H1 (cell line): Measurements from ENCODE around the gene MEX3C.

Experiments
- CREB1 ChIP-seq: IDR thresholded peaks from 2 replicates; pipeline ENCODE4 v1.6.1; 2012; ENCODE audit warnings: inconsistent platforms
- MAFK ChIP-seq: IDR thresholded peaks from 2 replicates; pipeline ENCODE4 v1.6.1; 2012; ENCODE audit warnings: low read depth, mild to moderate bottlenecking, improper control_type of control experiment, low read length
- RFX5 ChIP-seq: IDR thresholded peaks from 2 replicates; pipeline ENCODE4 v1.6.1; 2011; ENCODE audit warnings: low read depth, low read length, improper control_type of control experiment, borderline replicate concordance
- YY1 ChIP-seq: IDR thresholded peaks from 2 replicates; pipeline ENCODE4 v1.6.1; 2011; ENCODE audit warnings: low read depth, mild to moderate bottlenecking, low read length

GRCh38 chr18:51169731-51170130 lies 27.8 kb downstream of the MEX3C start:
- TF ChIP-seq CREB1: no peak
- no peak for TF ChIP-seq MAFK
- TF ChIP-seq YY1: no peak
- TF ChIP-seq RFX5: no peak
